HG03521 (cell line): ENCODE results near the gene AGPAT2.
"Not testable (repeated sequence)": the region's sequence is repeated elsewhere in the genome, so short reads cannot be mapped to it uniquely, and the experiment has no call there.

Source experiments
- ATAC-seq: cut with Tn5 transposase; IDR thresholded peaks from one replicate; pipeline ENCODE4 v1.9.1; 2021; ENCODE audit warnings: mild to moderate bottlenecking, moderate library complexity; ENCODE audit not compliant: unreplicated experiment

AGPAT2 gene

GRCh38 chr9:136650648-136651047, 36.6 kb downstream of the AGPAT2 start:
- ATAC-seq: no peak

- ATAC-seq: no peak
Observed at GRCh38 chr9:136650021-136650420, 37.2 kb downstream of the AGPAT2 start.

GRCh38 chr9:136648751-136649150, 38.5 kb downstream of the AGPAT2 start:
- no peak for ATAC-seq

GRCh38 chr9:136646827-136647711, 40.2 kb downstream of the AGPAT2 start:
- no peak for ATAC-seq

GRCh38 chr9:136645903-136646754, 41.1 kb downstream of the AGPAT2 start:
- no peak for ATAC-seq

GRCh38 chr9:136645352-136645902, 41.8 kb downstream of the AGPAT2 start:
- no peak for ATAC-seq

GRCh38 chr9:136644593-136645351, 42.5 kb downstream of the AGPAT2 start:
- no peak for ATAC-seq

- ATAC-seq: no peak
Observed at GRCh38 chr9:136644343-136644592, 43.0 kb downstream of the AGPAT2 start.

- no peak for ATAC-seq
Observed at GRCh38 chr9:136643596-136644342, 43.5 kb downstream of the AGPAT2 start.

- no peak for ATAC-seq
Observed at GRCh38 chr9:136642439-136642921, 44.8 kb downstream of the AGPAT2 start.

GRCh38 chr9:136640171-136641111, 46.8 kb downstream of the AGPAT2 start:
- no peak for ATAC-seq

GRCh38 chr9:136634904-136635303, 52.4 kb downstream of the AGPAT2 start:
- ATAC-seq: no peak

- not testable (repeated sequence) for ATAC-seq
Observed at GRCh38 chr9:136632491-136633106, 54.7 kb downstream of the AGPAT2 start.

GRCh38 chr9:136632072-136632471, 55.2 kb downstream of the AGPAT2 start:
- ATAC-seq: not testable (repeated sequence)

GRCh38 chr9:136631038-136632000, 55.9 kb downstream of the AGPAT2 start:
- ATAC-seq: no peak

GRCh38 chr9:136630662-136630992, 56.6 kb downstream of the AGPAT2 start:
- ATAC-seq: no peak

- ATAC-seq: no peak
Observed at GRCh38 chr9:136629879-136630661, 57.2 kb downstream of the AGPAT2 start.
